Right ventricle myocardium superior (tissue), 1 donor: ENCODE measurements around the gene SFTPA1. TPM values are rescaled to one million over a fixed set of nuclear protein-coding genes. Genes with fewer than 3 reads are reported as not detected.
A peak's percentile ranks its signal among the peaks of the same experiment; 100 is the strongest.
"Not testable (repeated sequence)": the region's sequence is repeated elsewhere in the genome, so short reads cannot be mapped to it uniquely, and the experiment has no call there.

Source experiments
- ATAC-seq: fragments of 200-7000 bp; cut with Tn5 transposase; one replicate; pipeline ENCODE4 v1.9.1; 2020; ENCODE audit warnings: mild to moderate bottlenecking; ENCODE audit not compliant: poor library complexity
- DNase-seq: peaks from one replicate; pipeline ENCODE4 v3.0.0-alpha.2; 2020
- intact Hi-C: fragments of 100-400 bp; cut with DNase I; formaldehyde crosslinking; loops from one replicate; pipeline ENCODE4 v1.11.2; 2022
- total RNA-seq: library from RNA; stranded (reverse); fragmentation: NEBNext Ultra II Directional; extraction: Animal tissue kit (Norgen Biotek cat#: 25700); gene quantifications from one replicate; pipeline ENCODE4 v1.2.1, GENCODE V29; 2021
- donor health status: DM: no; HTN: yes; CAD: no; lungs with severe emphysema.

The SFTPA1 gene
- total RNA-seq, 1 donor from 2014 or later: 0.22 TPM

DNA sequence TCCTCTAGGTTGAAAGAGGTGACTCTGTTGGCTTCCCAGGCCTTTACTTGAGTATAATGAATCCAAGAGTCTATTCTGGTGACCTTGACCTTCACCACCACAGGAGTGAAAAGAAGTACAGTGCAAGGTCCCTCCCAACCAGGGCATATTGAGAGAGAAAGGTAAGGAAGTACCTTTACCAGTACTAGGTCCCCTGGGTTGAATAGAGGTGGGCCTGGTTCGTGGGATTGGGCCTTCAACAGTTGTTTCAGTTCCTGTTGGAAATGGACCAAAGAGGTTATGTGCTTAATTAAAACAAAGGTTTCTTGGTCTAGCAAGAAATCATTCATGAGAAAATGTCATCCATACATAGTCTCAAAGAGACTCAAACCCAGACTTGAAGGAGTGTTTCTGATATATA lies 6.4 kb upstream of the SFTPA1 start:
- DNase-seq: no peak
- intact Hi-C loops: loop anchor here (10.0 kb wide), 1 partner anchor 229 kb away; no protein-coding TSS in a partner anchor
- no peak for ATAC-seq

DNA sequence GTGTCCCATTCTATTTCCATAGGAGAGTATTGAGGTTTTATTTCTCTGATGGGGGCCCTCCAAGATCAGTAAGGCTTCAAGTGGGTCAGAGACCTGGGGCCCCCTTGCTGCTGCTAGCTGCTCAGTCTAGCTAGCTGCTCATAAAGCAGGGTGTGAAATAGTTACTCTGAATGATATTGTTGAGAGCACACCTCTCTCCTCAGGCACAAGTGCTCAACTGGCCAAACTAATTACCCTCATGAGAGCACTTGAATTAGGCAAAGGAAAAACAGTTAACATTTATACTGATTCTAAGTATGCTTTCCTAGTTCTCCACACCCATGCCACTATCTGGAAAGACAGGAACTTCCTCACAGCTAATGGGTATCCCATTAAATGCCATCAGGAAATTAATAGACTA lies 5.4 kb upstream of the SFTPA1 start:
- DNase-seq (no peak), ATAC-seq (no peak)
- intact Hi-C loops: loop anchor here (10.0 kb wide), 1 partner anchor 231 kb away; no protein-coding TSS in a partner anchor

DNA sequence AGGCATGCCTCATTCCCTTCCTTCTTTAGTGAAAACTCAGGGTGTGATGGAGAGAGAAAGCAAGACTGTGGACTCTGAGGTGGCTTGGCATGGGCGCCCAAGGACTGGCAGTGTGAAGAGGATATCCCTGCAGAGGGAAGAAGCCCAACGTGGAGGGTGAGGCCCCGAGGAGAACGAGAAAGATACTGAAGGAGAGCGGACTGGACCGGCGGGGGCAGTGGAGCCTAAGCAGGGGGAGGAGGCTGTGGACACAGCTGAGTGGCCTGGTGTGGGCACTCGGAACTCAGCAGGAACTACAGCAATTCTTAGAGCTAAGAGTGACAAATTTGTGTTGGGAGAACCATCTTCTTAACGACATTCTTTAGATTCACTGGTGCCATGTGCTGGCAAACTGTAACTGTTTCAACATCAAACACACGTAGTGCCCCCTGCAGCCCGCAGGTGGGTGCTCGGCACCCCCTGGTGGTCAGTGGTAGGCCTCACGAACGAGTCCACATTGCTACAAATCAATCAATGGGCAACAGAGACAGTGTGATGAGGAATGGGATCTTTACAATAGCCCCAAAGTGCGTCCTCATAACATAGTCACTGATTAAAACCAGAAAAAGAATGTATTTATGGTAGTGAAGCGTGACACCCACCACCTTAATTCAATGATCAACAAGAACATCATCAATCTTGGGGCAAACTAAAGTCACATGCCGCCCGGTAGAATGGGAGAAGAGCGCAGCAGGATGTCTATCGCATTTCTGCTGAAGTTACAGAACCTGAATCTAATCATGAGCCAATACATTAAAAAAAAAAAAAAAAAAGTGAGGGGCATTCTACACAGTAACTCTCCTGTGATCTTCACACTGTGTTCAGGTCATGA lies 2.0 kb upstream of the SFTPA1 start:
- ATAC-seq: no peak
- no peak for DNase-seq
- intact Hi-C loops: loop anchor here (10.0 kb wide), 1 partner anchor 234 kb away; no protein-coding TSS in a partner anchor

DNA sequence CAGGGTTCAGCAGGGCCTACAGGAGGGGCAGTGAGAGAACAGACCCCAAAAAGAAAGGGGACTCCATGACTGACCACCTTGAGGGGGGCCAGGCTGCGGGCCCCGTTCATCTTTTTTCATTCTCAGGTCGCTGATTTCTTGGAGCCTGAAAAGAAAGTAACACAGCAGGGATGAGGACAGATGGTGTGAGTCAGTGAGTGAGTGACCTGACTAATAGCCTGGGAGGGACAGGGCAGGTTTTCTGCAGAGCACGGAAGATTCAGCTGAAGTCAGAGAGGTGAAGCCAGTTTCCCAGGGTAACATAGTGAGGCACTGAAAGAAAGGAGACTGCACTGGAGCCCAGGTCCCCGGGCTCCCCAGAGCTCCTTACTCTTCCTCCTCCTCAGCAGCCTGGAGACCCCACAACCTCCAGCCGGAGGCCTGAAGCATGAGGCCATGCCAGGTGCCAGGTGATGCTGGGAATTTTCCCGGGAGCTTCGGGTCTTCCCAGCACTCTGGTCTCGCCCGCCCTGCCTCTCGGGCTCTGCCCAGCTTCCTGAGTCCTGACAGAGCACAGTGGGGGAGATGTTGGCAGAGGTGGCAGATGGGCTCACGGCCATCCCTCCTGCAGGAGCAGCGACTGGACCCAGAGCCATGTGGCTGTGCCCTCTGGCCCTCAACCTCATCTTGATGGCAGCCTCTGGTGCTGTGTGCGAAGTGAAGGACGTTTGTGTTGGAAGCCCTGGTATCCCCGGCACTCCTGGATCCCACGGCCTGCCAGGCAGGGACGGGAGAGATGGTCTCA lies 646 bp downstream of the SFTPA1 start:
- ATAC-seq, DNase-seq, intact Hi-C loops: not testable (repeated sequence)

DNA sequence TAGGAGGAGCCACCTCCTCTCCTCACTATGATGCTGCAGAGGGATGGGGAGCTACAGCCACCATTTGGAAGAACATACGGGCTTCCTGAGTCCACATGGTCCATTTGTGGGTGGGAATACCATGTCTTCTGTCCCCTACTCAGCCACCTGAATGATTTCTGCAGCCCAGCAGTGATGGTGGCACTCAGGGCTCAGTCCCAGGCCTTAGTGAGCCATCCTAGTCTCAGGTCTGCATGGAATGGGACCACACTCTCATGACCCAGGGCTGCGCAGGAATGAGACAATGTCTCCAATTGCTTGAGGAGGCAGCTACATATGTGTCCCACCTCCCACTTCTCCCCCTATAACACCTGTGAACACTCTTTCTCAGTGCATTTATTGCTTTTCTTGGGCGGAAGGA lies 4.8 kb downstream of the SFTPA1 start:
- no peak for DNase-seq
- ATAC-seq: no peak
- intact Hi-C loops: no loop called here

DNA sequence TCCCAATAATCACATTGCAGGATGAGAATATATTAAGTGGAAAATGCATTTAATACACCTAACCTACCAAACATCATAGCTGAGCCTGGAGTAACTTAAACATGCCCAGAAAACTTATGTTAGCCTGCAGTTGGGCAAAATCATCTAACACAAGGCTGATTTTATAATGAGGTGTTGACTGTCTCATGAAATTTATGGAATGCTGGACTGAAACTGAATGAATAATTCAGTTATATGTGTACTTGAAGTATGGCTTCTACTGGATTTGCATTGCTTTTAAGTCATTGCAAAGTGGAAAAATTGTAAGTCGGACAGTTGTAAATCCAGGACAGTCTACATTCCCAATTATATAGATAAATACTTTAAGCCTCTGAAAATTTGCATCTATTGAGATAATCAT lies 5.4 kb downstream of the SFTPA1 start:
- no peak for ATAC-seq
- no peak for DNase-seq
- intact Hi-C loops: no loop called here

DNA sequence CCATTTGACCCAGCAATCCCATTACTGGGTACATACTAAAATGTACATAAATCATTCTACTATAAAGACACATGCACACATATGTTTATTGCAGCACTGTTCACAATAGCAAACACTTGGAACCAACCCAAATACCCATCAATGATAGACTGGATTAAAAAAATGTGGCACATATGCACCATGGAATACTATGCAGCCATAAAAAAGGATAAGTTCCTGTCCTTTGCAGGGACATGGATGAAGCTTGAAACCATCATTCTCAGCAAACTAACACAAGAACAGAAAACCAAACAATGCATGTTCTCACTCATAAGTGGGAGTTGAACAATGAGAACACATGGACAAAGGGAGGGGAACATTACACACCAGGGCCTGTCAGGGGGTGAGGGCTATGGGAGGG lies 12.9 kb downstream of the SFTPA1 start:
- intact Hi-C loops, ATAC-seq, DNase-seq: not testable (repeated sequence)

DNA sequence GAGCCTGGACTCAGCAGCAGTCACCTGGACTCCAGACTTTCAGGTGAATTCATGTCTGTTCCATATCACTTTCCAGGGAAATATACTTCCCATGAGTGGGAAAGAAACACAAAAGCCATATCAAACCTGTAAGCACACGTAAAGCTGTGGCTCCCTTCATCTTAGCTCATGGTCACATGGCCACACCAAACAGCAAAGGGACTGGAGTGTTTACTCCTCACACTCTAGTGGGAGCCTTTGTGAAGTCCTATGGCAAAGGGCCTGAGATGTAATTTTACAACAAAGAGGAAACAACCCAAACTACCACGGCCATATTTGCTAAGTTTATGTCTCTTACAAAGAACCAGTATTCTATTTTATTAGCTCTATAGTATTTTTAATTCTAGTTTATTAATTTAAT lies 16.3 kb downstream of the SFTPA1 start:
- ATAC-seq (no peak), DNase-seq (no peak)
- intact Hi-C loops: no loop called here

DNA sequence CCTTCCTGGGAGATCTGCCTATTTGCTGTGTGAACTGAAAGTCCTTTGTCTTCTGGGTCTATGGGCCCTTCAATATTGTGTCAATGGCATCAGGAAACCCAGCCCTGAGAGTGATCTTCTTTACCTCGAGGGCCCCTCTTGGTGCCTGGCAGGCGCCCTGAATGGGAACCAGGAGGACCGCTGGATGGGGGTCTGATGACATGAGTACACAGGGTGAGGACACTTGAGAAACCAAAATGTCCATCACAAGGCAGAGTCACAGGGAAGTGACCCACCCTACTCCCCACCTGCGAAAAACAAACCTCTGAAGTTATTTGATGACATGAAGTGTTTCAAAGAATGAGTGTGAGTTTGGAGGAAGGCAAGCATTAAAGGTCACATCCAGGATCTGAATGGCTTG lies 17.3 kb downstream of the SFTPA1 start:
- no peak for DNase-seq
- ATAC-seq: no peak
- intact Hi-C loops: no loop called here

DNA sequence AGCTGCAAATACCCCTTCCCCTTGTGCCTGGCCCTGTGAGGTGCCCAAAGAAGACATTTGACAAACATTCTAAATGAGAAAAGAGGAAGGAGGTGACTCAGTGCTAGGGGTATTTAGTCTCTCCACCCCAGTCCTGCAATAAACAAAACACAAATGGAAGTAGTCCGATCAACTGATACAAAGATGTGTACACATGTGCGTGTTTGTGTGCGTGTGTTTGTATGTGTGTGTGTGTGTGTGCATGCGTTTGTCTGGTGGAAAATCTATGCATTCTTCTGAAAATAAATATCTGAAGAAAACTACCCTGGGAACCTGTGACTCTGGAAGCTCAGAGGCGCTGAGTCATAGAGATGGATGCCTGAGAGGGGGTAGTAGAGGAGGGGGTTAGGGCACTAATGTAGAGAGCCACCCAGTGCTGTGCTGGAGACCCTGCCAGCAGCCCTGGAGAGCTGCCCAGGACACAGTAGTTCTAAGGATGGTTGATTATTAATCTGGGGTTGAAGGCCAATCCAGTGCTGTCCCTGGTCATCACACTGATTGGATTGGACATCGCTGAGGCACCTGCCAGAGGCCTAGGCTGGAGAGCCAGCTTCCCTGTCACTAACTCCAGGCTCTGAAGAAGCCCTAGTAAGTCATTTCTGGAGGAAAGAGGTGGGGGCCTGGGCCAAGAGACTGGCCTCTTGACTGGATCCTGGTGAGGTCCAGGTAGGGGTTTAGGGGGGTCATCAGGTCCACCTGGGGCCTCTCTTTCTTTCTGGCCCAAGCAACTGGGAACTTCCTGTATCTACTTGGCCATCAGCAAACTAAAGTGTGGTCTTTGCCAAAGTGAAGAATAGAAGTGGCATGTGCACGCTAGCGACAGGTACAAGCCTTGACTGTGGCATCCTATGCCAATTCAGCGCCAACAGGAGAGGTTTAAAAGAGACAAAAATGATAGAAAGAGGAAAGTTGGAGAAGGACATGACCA lies 18.5 kb downstream of the SFTPA1 start:
- ATAC-seq (no peak), DNase-seq (no peak)
- intact Hi-C loops: no loop called here

DNA sequence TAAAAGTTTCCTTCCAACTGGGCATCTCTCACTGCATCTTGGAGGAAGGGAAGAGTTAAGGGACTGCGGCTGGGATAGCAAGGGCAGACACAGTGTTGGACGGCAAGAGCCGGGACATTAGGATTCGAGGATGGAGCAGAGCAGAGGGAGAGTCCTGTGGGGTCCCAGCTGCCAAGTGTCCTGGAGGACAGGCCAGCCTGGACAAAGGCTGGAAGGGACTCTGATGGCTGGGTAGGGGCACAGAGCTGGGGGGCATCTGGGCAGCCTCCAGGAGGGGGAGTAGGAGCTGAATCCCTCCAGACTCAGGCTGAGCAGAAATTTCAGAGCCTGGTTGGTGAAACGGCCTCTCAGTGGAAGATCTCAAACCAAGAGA lies 19.2 kb downstream of the SFTPA1 start:
- peak; percentile 13 for DNase-seq
- intact Hi-C loops: no loop called here
- ATAC-seq: no peak

DNA sequence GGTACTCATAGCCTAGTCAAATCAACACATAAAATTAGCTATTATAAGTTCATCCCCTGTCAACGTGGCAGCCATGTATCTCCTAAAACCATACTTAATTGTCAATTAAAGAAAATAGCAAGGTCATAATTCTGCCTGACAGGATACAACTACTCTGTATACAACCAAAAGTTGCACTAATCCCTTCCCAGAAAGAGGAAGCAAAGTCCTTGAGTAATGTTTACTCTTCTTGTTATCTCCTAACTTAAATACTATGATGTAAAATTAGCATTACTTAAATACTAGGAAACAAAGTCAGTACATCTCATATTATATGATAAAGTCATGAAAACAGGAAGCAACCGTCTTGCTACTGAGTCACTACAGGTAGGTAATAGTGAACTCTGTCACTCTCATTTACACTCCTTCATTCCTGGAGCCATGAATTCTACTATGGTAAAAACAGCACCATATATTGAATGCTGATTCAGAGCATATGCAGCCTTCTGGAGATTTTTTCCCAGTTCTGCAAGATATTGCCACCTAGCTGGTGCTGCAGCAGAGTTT lies 26.0 kb downstream of the SFTPA1 start:
- intact Hi-C loops, ATAC-seq, DNase-seq: not testable (repeated sequence)

DNA sequence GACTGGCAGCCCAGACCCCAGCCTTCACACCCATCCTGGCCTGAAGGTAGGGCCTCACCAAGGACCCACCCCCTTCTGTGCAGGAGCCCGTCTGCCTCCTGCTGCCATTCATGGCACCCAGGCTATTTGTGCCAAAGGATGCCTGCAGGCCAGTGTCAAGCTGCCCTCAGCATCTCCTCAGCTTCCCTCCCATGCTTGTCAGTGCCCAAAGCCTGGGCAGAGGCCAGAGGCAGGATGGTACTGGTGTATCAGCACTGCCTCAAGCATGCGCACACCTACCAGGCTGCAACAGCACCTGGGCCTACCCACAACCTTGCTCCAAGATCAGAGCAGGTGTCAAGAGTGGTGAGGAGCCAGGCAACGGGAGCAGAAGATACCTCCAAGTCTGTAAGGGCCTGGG lies 27.6 kb downstream of the SFTPA1 start:
- intact Hi-C loops: no loop called here
- ATAC-seq (no peak), DNase-seq (no peak)

DNA sequence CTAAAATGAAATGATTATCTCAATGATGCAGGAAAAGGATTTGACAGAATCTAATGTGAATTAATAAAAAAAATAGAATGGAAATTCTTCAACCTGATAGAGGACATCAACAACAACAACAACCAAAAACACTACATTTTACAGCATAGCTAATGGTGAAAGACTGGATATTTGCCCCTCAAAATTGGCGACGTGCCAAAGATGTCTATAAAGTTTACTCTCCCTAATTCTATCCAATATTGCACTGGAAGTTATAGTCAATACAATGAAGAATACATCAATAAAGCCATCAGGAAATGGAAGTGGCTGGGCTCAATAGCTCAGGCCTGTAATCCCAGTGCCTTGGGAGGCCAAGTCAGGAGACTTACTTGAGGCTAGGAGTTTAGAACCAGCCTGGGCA lies 42.0 kb downstream of the SFTPA1 start:
- DNase-seq, intact Hi-C loops, ATAC-seq: not testable (repeated sequence)

DNA sequence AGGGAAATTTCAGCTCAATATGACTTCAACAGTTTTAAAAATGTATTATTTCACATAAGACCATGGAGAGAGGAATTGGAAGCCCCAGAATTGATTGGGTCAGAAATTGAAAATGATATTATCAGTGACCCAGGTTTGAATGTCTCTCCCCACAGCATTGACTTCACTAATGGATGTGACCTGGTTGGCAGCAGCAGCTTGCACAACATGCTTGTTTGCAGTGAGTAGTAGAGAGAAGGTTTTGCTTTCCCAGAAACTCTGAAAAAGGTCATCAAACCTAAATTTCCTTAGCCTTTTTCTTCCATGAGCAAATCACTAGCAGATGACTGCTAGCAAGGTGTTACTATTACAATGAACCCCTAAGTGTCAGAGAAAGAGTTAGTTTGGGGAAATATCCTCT lies 52.5 kb downstream of the SFTPA1 start:
- DNase-seq, ATAC-seq, intact Hi-C loops: not testable (repeated sequence)

DNA sequence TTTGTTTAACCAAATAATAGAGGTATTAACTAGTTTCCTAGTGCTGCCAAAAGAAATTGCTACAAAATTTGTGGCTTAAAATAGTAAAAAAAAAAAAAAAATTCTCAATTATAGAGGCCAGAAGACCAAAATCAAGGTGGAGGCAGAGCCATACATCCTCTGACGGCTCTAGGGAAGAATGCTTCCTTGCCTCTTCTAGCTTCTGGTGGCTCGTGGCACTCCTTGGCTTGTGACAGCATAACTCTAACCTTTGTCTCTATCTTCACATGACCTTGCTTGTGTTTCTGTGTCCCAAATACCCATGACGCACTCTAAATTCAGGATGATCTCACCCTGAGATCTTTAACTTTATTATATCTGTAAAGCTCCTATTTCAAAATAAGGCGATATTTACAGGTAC lies 53.9 kb downstream of the SFTPA1 start:
- ATAC-seq, intact Hi-C loops, DNase-seq: not testable (repeated sequence)
